T-helper 2 cell treated with Interferon-gamma antibody and Interleukin-4, amounts not matched to agents 100 ng/mL and 5 ng/mL, for 36 hours (primary cell): ENCODE results near the gene USH2A. TPM values are rescaled to one million over a fixed set of nuclear protein-coding genes. Genes with fewer than 3 reads are reported as not detected.
"Not testable (repeated sequence)": the region's sequence is repeated elsewhere in the genome, so short reads cannot be mapped to it uniquely, and the experiment has no call there.

Experiments used
- intact Hi-C: fragments of 100-400 bp; cut with micrococcal nuclease; formaldehyde crosslinking; loops from one replicate; pipeline ENCODE4 v1.15.1; 2023
- total RNA-seq: library from RNA; stranded (reverse); gene quantifications from 2 replicates; pipeline ENCODE4 v1.2.3, GENCODE V29; 2022

Gene USH2A
- total RNA-seq, 1 donor from 2014 or later = not detected

DNA sequence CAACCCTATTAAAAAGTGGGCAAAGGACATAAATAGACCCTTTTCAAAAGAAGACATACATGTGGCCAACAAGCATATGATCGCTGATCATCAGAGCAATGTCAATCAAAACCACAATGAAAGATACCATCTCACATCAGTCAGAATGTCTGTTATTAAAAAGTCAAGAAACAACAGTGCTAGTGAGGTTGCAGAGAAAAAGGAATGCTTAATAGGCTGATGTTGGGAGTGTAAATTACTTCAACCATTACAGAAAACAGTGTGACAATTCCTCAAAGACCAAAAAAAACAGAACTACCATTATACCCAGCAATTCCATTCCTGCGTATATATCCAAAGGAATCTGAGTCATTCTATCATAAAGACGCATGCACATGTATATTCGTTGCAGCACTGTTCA lies 13.2 kb downstream of the USH2A start:
- intact Hi-C loops = no loop called here

GRCh38 chr1:216390956-216391355 lies 32.3 kb downstream of the USH2A start:
- intact Hi-C loops = no loop called here

GRCh38 chr1:216389774-216390173 lies 33.5 kb downstream of the USH2A start:
- intact Hi-C loops = no loop called here

- intact Hi-C loops = no loop called here
Observed at GRCh38 chr1:216388558-216388957, 34.7 kb downstream of the USH2A start.

DNA sequence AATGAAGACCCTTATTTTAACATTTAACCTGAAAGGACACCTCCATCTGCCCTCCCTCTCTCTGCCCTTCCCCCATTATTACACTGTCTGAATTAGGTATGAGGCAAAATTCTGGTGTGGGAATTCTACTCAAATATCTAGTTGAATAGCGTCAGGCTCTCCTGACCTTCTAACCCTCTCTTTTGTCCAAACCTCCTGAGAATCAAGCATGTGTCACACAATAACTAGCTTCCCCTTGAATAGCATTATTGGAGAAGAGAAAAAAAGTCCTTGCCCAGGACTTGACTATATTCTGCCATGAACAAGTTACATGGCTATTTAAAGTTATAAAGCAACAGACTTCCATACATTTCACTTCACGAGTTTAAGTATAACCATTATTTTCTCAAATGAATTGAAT lies 35.5 kb downstream of the USH2A start:
- intact Hi-C loops = no loop called here

GRCh38 chr1:216379441-216379840 lies 43.8 kb downstream of the USH2A start:
- intact Hi-C loops = no loop called here

GRCh38 chr1:216368249-216368648 lies 55.0 kb downstream of the USH2A start:
- intact Hi-C loops = no loop called here

GRCh38 chr1:216366979-216367378 lies 56.3 kb downstream of the USH2A start:
- intact Hi-C loops = no loop called here

GRCh38 chr1:216356945-216357344 lies 66.3 kb downstream of the USH2A start:
- intact Hi-C loops = no loop called here

GRCh38 chr1:216350186-216350585 lies 73.1 kb downstream of the USH2A start:
- intact Hi-C loops = no loop called here

- intact Hi-C loops = no loop called here
Observed at GRCh38 chr1:216346526-216346925, 76.7 kb downstream of the USH2A start.

GRCh38 chr1:216340542-216340941 lies 82.7 kb downstream of the USH2A start:
- intact Hi-C loops = not testable (repeated sequence)

DNA sequence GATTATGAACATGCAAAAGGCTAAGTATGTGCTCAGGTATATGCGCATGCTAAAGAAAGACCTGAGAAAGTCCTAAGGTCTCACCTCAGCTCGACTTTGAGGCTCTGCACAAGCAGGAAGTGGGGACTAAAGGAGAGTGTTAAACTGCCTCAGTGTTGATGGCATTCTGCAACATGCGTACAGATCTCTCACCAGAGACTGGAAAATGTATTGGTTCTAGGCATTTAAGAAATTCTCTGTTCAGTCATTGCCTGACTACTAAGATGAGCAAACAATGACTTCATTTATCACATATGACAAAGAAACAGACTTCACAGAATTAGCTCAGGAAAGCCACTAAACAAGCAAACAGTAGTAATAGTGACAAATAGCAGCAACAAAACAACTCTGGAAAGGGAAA lies 90.8 kb downstream of the USH2A start:
- intact Hi-C loops = no loop called here

DNA sequence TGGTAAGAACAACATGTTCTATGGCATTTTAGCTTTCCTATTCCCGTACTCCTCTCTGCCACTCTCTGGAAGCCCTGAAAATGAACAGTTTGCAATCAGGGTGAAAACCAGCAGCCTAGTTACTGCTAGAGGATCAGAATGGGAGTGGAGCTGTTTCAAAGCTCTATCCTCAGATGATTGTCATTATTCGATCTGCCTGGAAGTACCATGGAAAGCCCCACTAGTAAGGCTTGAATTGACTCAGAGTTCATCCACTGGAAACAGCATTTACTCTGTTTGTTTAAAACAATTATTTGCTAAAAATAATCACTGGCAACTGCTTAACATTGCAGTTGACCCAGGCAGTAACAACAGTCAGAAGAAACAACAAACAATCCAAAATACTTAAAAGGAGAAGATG lies 91.2 kb downstream of the USH2A start:
- intact Hi-C loops = no loop called here

- intact Hi-C loops = no loop called here
Observed at GRCh38 chr1:216331211-216331610, 92.0 kb downstream of the USH2A start.

DNA sequence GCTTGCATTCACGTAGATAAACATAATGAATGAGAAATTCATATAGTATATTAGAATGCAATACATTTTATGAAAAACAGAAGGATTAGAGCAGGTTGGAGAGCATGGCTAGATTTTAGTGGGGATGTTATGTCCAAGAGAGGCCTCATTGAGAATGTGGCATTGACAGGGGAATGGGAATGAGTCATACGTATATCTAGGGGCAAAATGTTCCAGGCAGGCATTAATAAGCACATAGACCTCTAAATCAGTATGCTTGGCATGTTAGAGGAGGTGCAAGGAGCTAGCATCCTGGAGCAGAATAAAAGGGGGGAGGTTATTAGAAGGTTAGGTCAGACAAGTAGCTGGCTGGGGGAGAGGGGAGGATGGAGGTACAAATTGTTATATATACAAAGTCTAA lies 93.0 kb downstream of the USH2A start:
- intact Hi-C loops = no loop called here

- intact Hi-C loops = no loop called here
Observed at GRCh38 chr1:216325946-216326345, 97.3 kb downstream of the USH2A start.

DNA sequence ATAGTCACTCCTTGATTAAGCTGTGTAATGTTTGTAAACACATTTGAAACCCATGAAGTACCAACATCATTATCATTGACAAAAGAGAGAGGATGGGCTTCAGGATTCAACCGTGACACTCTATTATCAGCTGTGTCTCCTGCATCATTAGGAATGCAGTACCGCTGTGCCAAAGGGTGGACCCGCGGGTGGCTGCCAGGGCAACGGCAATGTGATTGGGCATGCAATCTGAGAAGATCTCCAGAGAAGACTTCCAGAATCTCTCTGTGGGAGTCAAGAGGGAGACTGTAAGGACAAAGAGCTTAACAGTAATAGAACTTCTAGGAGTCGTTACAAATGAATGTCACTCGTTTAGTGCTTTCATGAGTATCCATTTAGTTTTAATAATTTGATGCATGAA lies 97.9 kb downstream of the USH2A start:
- intact Hi-C loops = no loop called here

- intact Hi-C loops = no loop called here
Observed at GRCh38 chr1:216323344-216323743, 99.9 kb downstream of the USH2A start.

GRCh38 chr1:216314379-216315095 lies 108.7 kb downstream of the USH2A start:
- intact Hi-C loops = no loop called here

DNA sequence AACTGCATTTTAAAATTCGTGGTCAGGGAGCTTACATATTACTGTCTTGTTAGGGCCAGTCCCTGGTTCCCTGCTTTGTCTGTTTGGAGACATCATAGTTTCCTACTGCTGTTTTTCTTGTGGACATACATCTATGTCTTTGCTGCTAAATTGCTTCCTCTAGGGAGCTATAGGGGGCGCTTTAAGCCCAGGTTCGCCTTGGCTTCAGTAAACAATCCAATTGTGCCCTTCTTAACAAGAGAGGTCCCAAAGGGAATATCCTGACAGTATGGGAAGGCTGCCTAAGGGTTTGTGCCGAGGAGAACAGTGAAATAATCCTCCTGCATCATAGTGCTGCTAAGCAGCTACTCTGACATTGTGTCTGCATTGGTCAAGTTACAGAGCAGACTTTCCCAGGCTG lies 112.5 kb downstream of the USH2A start:
- intact Hi-C loops = no loop called here

DNA sequence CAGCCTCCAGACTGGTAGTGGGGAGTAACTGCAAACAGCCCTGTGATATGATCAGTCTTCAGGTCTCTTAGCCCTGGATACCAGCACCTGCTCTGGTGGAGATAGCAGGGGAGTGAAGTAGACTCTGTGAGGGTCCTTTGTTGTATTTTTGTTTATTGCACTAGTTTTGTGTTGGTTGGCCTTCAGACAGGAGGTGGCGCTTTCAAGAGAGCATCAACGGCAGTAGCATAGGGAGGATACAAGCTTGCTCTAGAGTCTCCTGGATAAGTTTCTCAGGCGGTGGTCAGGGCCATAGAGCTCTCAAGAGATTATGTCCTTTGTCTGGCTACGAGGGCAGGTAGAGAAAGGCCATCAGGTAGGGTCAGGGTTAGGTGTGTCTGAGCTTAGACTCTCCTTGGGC lies 116.4 kb downstream of the USH2A start:
- intact Hi-C loops = no loop called here

- intact Hi-C loops = no loop called here
Observed at GRCh38 chr1:216303690-216304089, 119.6 kb downstream of the USH2A start.

DNA sequence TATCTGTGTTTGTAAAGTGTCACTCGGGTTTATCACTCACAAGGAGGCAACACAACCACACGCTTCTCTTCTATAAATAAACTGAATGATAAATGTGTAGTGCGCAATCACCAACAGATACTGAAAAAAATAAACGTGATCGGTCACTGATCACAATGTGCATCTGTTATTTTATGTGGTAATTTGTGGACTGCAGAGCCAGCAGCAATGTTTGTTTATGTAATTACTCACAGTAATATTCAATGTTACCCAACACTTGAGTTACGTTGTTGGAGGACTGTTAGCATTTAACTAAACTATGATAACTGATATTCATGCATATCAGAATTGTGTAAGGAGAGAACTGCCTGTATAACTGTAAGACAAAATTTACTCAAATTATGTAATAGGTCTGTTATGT lies 129.6 kb downstream of the USH2A start:
- intact Hi-C loops = no loop called here
